Fibroblast of lung (primary cell): ENCODE measurements around the gene COMT. TPM values are rescaled to one million over a fixed set of nuclear protein-coding genes. Genes with fewer than 3 reads are reported as not detected.

Experiments
- DNase-seq, 2 donors: peaks; one replicate each; pipeline versions ENCODE4 v3.0.0 to v3.0.0-alpha.2; 2010; ENCODE audit warnings: low read depth in 2 of 2
- H2AFZ ChIP-seq: 2 replicates; pipeline ENCODE4 v1.5.1; 2012; ENCODE audit warnings: low read length, control low read depth, inconsistent platforms
- H3K27ac ChIP-seq: 2 replicates; pipeline ENCODE4 v1.5.1; 2011; ENCODE audit warnings: low read length, control low read depth; ENCODE audit not compliant: insufficient read depth
- H3K27me3 ChIP-seq: 2 replicates; pipeline ENCODE4 v1.5.1; 2011; ENCODE audit warnings: mild to moderate bottlenecking, low read length; ENCODE audit not compliant: control insufficient read depth, insufficient read depth
- H3K36me3 ChIP-seq: 2 replicates; pipeline ENCODE4 v1.5.1; 2011; ENCODE audit warnings: low read length; ENCODE audit not compliant: control insufficient read depth, insufficient read depth
- H3K4me1 ChIP-seq: 2 replicates; pipeline ENCODE4 v1.5.1; 2011; ENCODE audit warnings: low read length; ENCODE audit not compliant: control insufficient read depth, insufficient read depth; ENCODE audit errors: extremely low read depth
- H3K4me2 ChIP-seq: 2 replicates; pipeline ENCODE4 v1.5.1; 2011; ENCODE audit warnings: low read length, control low read depth; ENCODE audit not compliant: insufficient read depth; ENCODE audit errors: extremely low read depth
- H3K4me3 ChIP-seq, 4 experiments: fragments of 200-600 bp in 1 of 4; sonication (generic) in 1 of 4; replicated peaks in 1 of 4; 2 replicates each; pipeline ENCODE4 v1.5.1; 2011 to 2016; ENCODE audit warnings: low read length in 4 of 4, low read depth in 3 of 4, mild to moderate bottlenecking in 3 of 4, control low read depth in 2 of 4, inconsistent platforms in 1 of 4, mixed read lengths in 1 of 4; ENCODE audit not compliant: insufficient read depth in 1 of 4; ENCODE audit errors: control extremely low read depth in 1 of 4
- H3K79me2 ChIP-seq: 2 replicates; pipeline ENCODE4 v1.5.1; 2012; ENCODE audit warnings: mild to moderate bottlenecking, low read length, inconsistent platforms; ENCODE audit not compliant: control insufficient read depth, insufficient read depth
- H3K9ac ChIP-seq: 2 replicates; pipeline ENCODE4 v1.5.1; 2011; ENCODE audit warnings: mild to moderate bottlenecking, low read length, control low read depth; ENCODE audit not compliant: insufficient read depth
- H3K9me3 ChIP-seq: 2 replicates; pipeline ENCODE4 v1.5.1; 2012; ENCODE audit warnings: low read depth, low read length; ENCODE audit not compliant: control insufficient read depth, insufficient read depth
- H4K20me1 ChIP-seq: 2 replicates; pipeline ENCODE4 v1.5.1; 2011; ENCODE audit warnings: low read length; ENCODE audit not compliant: control insufficient read depth, insufficient read depth; ENCODE audit errors: extremely low read depth
- CTCF ChIP-seq, 2 donors: IDR thresholded peaks in 1 of 2; conservative IDR thresholded peaks in 1 of 2; 1 replicate in 1 of 2; 2 replicates in 1 of 2; pipeline ENCODE4 v1.5.1; 2011 to 2012; ENCODE audit warnings: low read length in 2 of 2, control low read depth in 1 of 2, inconsistent platforms in 1 of 2, low read depth in 1 of 2, mild to moderate bottlenecking in 1 of 2
- EZH2 ChIP-seq: IDR thresholded peaks from 2 replicates; pipeline ENCODE4 v1.5.1; 2012; ENCODE audit warnings: low read length, control low read depth, mild to moderate bottlenecking; ENCODE audit errors: missing control alignments
- polyA plus RNA-seq, 2 donors: library from polyadenylated mRNA; depleted of rRNA in 1 of 2; stranded (reverse) in 1 of 2; unstranded in 1 of 2; fragments of >200 nt; gene quantifications; 2 replicates each; pipeline ENCODE4 v1.2.1, GENCODE V29; 2011 to 2012; ENCODE audit warnings: missing spikeins in 1 of 2
- total RNA-seq: library from RNA; depleted of rRNA; stranded (reverse); fragments of >200 nt; gene quantifications from 2 replicates; pipeline ENCODE4 v1.2.1, GENCODE V29; 2014

Gene COMT
- total and polyA plus RNA-seq, 2 donors (not counting 1 experiment from before 2014, with no cell fraction given) = 208 to 305 TPM

- H3K27ac ChIP-seq = no peak overlapping the region
- no peak overlapping the region for H3K9ac ChIP-seq
- no peak for TF ChIP-seq CTCF (conservative IDR thresholded peaks at IDR 0.05 in 1 of 2, IDR thresholded peaks at IDR 0.05 in 1 of 2; ENCODE audit: low read depth in 1 of 2, low read length in 2 of 2)
- no peak for TF ChIP-seq EZH2
- H3K4me1 ChIP-seq = no peaks in the 10 kb centered on the region
- no peak overlapping the region for H3K4me3 ChIP-seq
- H3K4me2 ChIP-seq = no peak overlapping the region
- H4K20me1 ChIP-seq = no peaks in the 10 kb centered on the region
- no peak overlapping the region for H2AFZ ChIP-seq
- H3K79me2 ChIP-seq = peaks cover 14% of the 10 kb centered on the region
- DNase-seq = no peak
- no peaks in the 10 kb centered on the region for H3K27me3 ChIP-seq
- H3K36me3 ChIP-seq = no peaks in the 10 kb centered on the region
- no peaks in the 10 kb centered on the region for H3K9me3 ChIP-seq
Measured at GRCh38 chr22:19936513-19936912, 5.1 kb upstream of the COMT start.

GRCh38 chr22:19937616-19938473 lies 3.7 kb upstream of the COMT start:
- no peak overlapping the region for H3K27ac ChIP-seq
- peaks cover 6% of the 10 kb centered on the region for H3K4me1 ChIP-seq
- H3K9ac ChIP-seq = no peak overlapping the region
- peak in 1 of 2 donors; percentile 41 for DNase-seq
- no peaks in the 10 kb centered on the region for H4K20me1 ChIP-seq
- H3K36me3 ChIP-seq = no peaks in the 10 kb centered on the region
- no peak overlapping the region for H2AFZ ChIP-seq
- H3K79me2 ChIP-seq = peaks cover 21% of the 10 kb centered on the region
- no peaks in the 10 kb centered on the region for H3K27me3 ChIP-seq
- no peak overlapping the region for H3K4me3 ChIP-seq
- no peak overlapping the region for H3K4me2 ChIP-seq
- no peaks in the 10 kb centered on the region for H3K9me3 ChIP-seq
- TF ChIP-seq CTCF (conservative IDR thresholded peaks at IDR 0.05 in 1 of 2, IDR thresholded peaks at IDR 0.05 in 1 of 2; ENCODE audit: low read depth in 1 of 2, low read length in 2 of 2) = no peak
- no peak for TF ChIP-seq EZH2

GRCh38 chr22:19940536-19941364 lies 822 bp upstream of the COMT start:
- Histone ChIP-seq H3K4me1 (peaks cover 15% of the 10 kb centered on the region), H3K9ac (peak overlapping the region; percentile 89)

More at GRCh38 chr22:19940536-19941364, 822 bp upstream of the COMT start:
- Histone ChIP-seq H3K27ac (peak overlapping the region; percentile 99), H3K36me3 (no peaks in the 10 kb centered on the region), H4K20me1 (no peaks in the 10 kb centered on the region), H3K27me3 (no peaks in the 10 kb centered on the region), H2AFZ (peak overlapping the region; percentile 74), H3K9me3 (no peaks in the 10 kb centered on the region), H3K4me2 (peak overlapping the region; percentile 88), H3K4me3 (peak overlapping the region; percentile 78 to 95 (median 84)), H3K79me2 (peaks cover 34% of the 10 kb centered on the region)
- TF ChIP-seq EZH2 (no peak), CTCF (conservative IDR thresholded peaks at IDR 0.05 in 1 of 2, IDR thresholded peaks at IDR 0.05 in 1 of 2; ENCODE audit: low read depth in 1 of 2, low read length in 2 of 2) (no peak)
- no peak for DNase-seq
